Psoas muscle (tissue), 8 donors: ENCODE results near the gene PNPLA6. TPM values are rescaled to one million over a fixed set of nuclear protein-coding genes. Genes with fewer than 3 reads are reported as not detected.

Source experiments
- ATAC-seq, 4 donors: fragments of 200-7000 bp; cut with Tn5 transposase; one replicate each; pipeline ENCODE4 v1.9.1; 2020; ENCODE audit warnings: moderate library complexity in 3 of 4, mild to moderate bottlenecking in 2 of 4
- DNase-seq, 2 donors: peaks; one replicate each; pipeline ENCODE4 v3.0.0-alpha.2; 2020
- H3K27ac ChIP-seq: fragments of 200-600 bp; one replicate; pipeline ENCODE4 v1.8.0; 2022
- H3K27me3 ChIP-seq, 3 donors: fragments of 200-600 bp in 1 of 3; one replicate each; pipeline versions ENCODE4 v1.6.1 to v1.8.0; 2013 to 2022; ENCODE audit warnings: low read length in 2 of 3, mild to moderate bottlenecking in 2 of 3, moderate library complexity in 1 of 3; ENCODE audit not compliant: insufficient read depth in 3 of 3
- H3K36me3 ChIP-seq, 2 donors: fragments of 200-600 bp in 1 of 2; one replicate each; pipeline versions ENCODE4 v1.6.1 to v1.8.0; 2013 to 2022; ENCODE audit warnings: low read depth in 1 of 2, mild to moderate bottlenecking in 1 of 2, moderate library complexity in 1 of 2; ENCODE audit not compliant: insufficient read depth in 1 of 2
- H3K4me1 ChIP-seq: fragments of 200-600 bp; one replicate; pipeline ENCODE4 v1.8.0; 2022
- H3K4me3 ChIP-seq: fragments of 200-600 bp; one replicate; pipeline ENCODE4 v1.8.0; 2022; ENCODE audit warnings: mild to moderate bottlenecking
- H3K9me3 ChIP-seq: fragments of 200-600 bp; one replicate; pipeline ENCODE4 v1.8.0; 2022
- CTCF ChIP-seq: fragments of 200-600 bp; IDR thresholded peaks from one replicate; pipeline ENCODE4 v1.8.0; 2022; ENCODE audit warnings: antibody characterized with exemption
- WGBS, 3 donors: extraction: QIAGEN DNeasy Blood & Tissue Kit; methylation state at CpG; one replicate each; pipeline versions ENCODE4 v1.1.6 to v1.1.7; 2013; 5-methylcytosine and 5-hydroxymethylcytosine counted together
- intact Hi-C, 2 donors: fragments of 100-400 bp; cut with DNase I; formaldehyde crosslinking; loops; one replicate each; pipeline versions ENCODE4 v1.11.0 to v1.14.2; 2022
- polyA plus RNA-seq, 3 donors: library from polyadenylated mRNA; stranded (reverse); fragments of 200-250 nt; gene quantifications; one replicate each; pipeline ENCODE4 v1.2.3, GENCODE V29; 2013
- total RNA-seq, 4 donors: library from RNA; stranded (reverse); fragmentation: NEBNext Ultra II Directional in 2 of 4; extraction: Animal tissue kit (Norgen Biotek cat#: 25700) in 2 of 4; gene quantifications; one replicate each; pipeline versions ENCODE4 v1.2.1 to v1.2.4, GENCODE V29; 2021 to 2023
- donor health status: healthy with polysubstance abuse.
- donor health status: DM: no; HTN: no; CAD: no; lungs with moderate emphysema.
- donor health status: Bipolar disorder and iron deficiency.
- donor health status: healthy.
- donor health status: DM: yes; HTN: yes; CAD: no.
- donor health status: DM: no; HTN: no; CAD: no.
- donor health status: DM: no; HTN: no; CAD: no.
- donor health status: DM: yes; HTN: yes; CAD: no.

Gene PNPLA6
- total and polyA plus RNA-seq, 7 donors, result 31.8 to 72.8 (median 55.9) TPM

DNA sequence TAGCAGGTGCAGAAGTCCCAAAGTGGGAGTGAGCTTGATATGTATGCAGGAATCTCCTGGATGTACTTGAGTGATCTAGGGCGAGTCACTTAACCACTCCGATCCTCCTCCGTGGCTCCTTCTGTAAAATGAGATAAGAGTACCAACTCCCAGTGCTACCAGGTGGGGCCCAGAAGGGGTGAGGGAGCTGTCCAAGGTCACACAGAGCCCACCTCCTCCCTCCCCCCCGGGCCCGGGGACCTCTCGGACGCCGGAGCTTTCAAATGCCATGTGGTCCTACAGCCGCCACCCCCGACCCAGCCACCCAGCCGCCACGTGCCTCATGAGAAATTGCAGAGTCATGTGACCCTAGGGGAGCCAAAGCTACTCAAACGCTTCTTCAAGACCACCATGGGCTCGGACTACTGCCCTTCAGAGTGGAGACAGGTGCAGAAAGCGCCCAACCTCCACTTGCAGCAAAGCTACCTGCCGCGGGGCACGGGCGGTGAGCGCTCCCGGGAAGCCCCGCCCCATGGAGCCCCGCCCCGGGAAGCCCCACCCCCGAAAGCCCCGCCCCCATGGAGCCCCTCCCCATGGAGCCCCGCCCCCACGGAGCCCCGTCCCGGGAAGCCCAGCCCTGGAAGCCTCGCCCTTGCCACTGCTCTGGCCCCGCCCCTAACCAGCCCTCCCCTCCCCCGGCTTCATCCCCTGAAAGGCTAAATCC is 29.7 kb upstream of the PNPLA6 start:
- H3K36me3 ChIP-seq, result no peaks in the 10 kb centered on the region
- ATAC-seq (peak; percentile 60 to 73 (median 64)), DNase-seq (no peak)
- no peak for TF ChIP-seq CTCF
- WGBS, 3 donors, result 4 to 5% (median 5%) methylated on average over 22 to 33 of the region's 33 CpGs
- H3K27ac ChIP-seq, result no peak overlapping the region
- intact Hi-C loops, result no loop called here
- H3K4me1 ChIP-seq, result peaks cover 7% of the 10 kb centered on the region
- H3K4me3 ChIP-seq, result peak overlapping the region; percentile 38
- no peaks in the 10 kb centered on the region for H3K9me3 ChIP-seq
- peaks cover 0 to 41% (median 0%) of the 10 kb centered on the region in 3 donors for H3K27me3 ChIP-seq

DNA sequence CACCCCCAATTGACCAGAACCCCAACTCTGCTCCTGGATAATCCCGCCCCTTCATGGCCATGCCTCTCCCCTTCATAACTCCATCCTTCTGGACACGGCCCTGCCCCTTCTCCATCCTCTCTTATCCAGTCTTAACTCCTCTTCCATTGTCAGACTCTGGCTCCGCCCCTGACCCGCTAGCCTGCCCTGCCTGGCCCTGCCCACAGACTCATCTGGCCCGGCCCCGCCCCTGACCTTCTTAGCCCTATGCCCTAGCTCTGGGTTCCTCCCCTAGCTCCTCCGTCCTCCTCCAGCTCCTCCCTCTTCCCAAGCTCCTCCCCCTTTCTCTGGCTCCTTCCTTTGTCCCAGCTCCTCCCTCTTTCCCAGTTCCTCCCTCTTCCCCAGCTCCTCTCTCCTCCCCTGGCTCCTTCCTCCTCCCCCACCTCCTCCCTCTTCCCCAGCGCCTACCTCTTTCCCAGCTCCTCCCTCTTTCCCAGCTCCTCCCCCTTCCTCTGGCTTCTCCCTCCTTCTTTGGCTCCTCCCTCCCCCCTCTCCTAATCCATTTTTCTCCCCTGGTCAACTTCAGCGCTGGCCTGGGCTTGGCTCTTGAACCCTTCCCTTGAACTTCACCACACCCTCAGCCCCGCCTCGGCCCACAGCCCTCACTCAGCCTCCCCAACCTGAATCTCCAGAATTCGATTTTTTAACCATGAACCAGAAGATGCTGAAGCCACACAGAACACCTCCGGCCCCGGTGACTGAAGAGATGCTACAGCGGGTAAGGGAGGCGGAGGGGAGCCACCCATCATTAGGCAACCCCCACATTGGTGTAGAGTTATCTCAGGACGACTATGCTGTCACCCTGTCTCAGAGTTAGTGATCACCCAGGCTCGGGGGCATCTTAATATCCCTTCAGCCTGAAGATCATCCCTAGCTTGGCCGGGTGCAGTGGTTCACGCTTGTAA is 28.9 kb upstream of the PNPLA6 start:
- H3K27ac ChIP-seq, result no peak overlapping the region
- no peaks in the 10 kb centered on the region for H3K36me3 ChIP-seq
- no peak overlapping the region for H3K4me3 ChIP-seq
- H3K4me1 ChIP-seq, result peaks cover 5% of the 10 kb centered on the region
- peaks cover 0 to 33% (median 0%) of the 10 kb centered on the region in 3 donors for H3K27me3 ChIP-seq
- no peaks in the 10 kb centered on the region for H3K9me3 ChIP-seq
- DNase-seq (peak; percentile 85 to 89), ATAC-seq (peak; percentile 80 to 88 (median 83))
- intact Hi-C loops, result no loop called here
- no peak for TF ChIP-seq CTCF
- 44 to 50% (median 44%) methylated on average over 19 to 20 of the region's 20 CpGs for WGBS, 3 donors

- peak; percentile 83 to 87 for DNase-seq
- Histone ChIP-seq H3K27me3 (peaks cover 0 to 21% (median 0%) of the 10 kb centered on the region in 3 donors), H3K4me1 (peaks cover 5% of the 10 kb centered on the region), H3K27ac (no peak overlapping the region), H3K9me3 (no peaks in the 10 kb centered on the region), H3K4me3 (no peak overlapping the region), H3K36me3 (no peaks in the 10 kb centered on the region)
- TF ChIP-seq CTCF, result no peak
- peak; percentile 67 to 80 (median 77) for ATAC-seq
- WGBS, 3 donors, result 39 to 42% (median 42%) methylated on average over 9 to 11 of the region's 11 CpGs
- intact Hi-C loops, result no loop called here
Observed at GRCh38 chr19:7507884-7508283, 27.6 kb upstream of the PNPLA6 start.

DNA sequence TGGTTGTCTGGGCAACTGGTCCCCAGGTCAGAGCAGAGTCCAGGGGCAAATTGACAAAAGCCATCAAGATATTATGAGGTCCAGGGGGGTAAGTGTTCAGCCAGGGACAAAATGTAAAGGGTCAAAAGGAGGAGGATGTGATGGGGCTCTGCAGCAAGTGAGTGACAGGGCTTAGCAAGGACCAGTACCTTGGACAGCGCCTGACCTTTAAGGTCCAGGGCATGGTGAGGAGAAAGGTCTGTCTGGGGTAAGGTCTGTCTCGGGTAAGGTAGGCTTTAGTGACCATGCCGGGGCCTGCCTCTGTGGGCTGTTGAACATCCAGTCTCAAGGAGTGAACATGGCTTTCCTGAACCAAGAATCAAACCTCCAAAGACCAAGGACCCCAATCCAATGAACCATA is 25.9 kb upstream of the PNPLA6 start:
- no peak overlapping the region for H3K4me3 ChIP-seq
- no peak for TF ChIP-seq CTCF
- H3K27ac ChIP-seq, result no peak overlapping the region
- no peak for ATAC-seq
- no peaks in the 10 kb centered on the region for H3K36me3 ChIP-seq
- intact Hi-C loops, result no loop called here
- H3K4me1 ChIP-seq, result peaks cover 5% of the 10 kb centered on the region
- WGBS, 3 donors, result 11 to 43% (median 37%) methylated on average over 3 of the region's 3 CpGs
- no peak for DNase-seq
- H3K9me3 ChIP-seq, result no peaks in the 10 kb centered on the region
- peaks cover 0 to 10% (median 0%) of the 10 kb centered on the region in 3 donors for H3K27me3 ChIP-seq
